Smooth muscle cell of the brain vasculature (primary cell): ENCODE results near the gene MED20.
A peak's percentile ranks its signal among the peaks of the same experiment; 100 is the strongest.
"Not testable (repeated sequence)": the region's sequence is repeated elsewhere in the genome, so short reads cannot be mapped to it uniquely, and the experiment has no call there.

Experiments
- DNase-seq: peaks from one replicate; pipeline ENCODE4 v3.0.0-alpha.2; 2012; ENCODE audit warnings: low read depth, low spot score

MED20 gene, protein sequence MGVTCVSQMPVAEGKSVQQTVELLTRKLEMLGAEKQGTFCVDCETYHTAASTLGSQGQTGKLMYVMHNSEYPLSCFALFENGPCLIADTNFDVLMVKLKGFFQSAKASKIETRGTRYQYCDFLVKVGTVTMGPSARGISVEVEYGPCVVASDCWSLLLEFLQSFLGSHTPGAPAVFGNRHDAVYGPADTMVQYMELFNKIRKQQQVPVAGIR

DNA sequence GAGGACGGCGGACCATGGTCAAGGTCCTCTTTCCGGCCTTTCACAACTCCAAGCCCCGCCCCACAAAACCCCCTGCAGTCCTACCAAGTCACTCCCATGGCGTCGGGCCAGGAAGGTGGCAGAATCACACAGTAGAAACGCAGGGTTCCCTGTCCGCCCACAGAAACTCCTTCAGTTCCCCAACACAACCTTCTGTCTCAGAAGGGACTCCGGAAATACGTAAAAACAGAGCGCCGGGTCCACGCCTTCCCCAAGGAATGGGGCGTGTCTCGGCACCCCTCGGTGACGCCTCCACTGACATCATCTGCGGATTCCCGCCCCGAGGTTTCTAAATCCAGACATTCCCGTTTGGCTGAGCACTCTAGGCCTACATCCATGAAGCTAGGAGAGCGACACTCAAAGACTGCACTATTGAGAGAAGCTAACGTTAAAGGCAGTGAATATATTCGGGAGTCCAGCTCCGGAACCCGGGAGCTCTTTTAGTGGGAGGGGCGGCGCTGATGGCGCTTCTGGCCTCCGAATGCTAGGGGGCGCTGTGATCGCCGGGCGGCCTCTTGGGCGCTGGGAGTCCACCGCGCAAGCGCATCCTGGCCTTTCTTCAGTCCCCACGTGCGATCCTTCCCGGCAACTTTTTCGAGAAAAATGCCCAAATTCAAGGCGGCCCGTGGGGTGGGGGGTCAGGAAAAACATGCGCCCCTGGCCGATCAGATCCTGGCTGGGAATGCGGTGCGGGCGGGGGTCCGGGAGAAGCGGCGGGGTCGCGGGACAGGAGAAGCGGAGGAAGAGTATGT lies at the start of gene MED20, which contains the start of gene BYSL:
Gene MED20, minus strand, starts transcription at position 219 of the 791 bp plus-strand sequence. Its CDS starts 121 bp downstream, at position 98.
Gene BYSL, plus strand, starts transcription at position 579 of the 791 bp plus-strand sequence. Its CDS starts 64 bp downstream, at position 643.
- peak; percentile 88 for DNase-seq

DNA sequence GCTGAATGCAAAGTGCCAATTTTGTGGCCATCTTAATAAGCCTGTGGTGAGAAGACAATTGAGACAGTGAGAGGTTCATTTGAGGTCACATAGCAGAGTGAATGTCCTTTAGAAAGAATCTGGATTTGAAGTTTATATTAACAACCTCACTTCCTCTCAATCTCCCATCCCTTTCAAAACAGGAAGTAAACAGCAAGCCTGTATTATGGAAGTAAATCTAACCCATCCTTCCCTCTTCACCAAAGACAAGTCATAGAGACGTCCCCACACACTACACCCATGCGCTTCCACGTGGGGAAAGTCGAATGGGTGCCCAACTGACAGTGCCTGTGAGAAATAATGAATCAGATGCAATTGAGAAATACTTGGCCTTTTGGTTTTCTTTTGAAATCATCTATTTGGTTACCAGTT lies 49.5 kb upstream of the MED20 start:
- DNase-seq: no peak

DNA sequence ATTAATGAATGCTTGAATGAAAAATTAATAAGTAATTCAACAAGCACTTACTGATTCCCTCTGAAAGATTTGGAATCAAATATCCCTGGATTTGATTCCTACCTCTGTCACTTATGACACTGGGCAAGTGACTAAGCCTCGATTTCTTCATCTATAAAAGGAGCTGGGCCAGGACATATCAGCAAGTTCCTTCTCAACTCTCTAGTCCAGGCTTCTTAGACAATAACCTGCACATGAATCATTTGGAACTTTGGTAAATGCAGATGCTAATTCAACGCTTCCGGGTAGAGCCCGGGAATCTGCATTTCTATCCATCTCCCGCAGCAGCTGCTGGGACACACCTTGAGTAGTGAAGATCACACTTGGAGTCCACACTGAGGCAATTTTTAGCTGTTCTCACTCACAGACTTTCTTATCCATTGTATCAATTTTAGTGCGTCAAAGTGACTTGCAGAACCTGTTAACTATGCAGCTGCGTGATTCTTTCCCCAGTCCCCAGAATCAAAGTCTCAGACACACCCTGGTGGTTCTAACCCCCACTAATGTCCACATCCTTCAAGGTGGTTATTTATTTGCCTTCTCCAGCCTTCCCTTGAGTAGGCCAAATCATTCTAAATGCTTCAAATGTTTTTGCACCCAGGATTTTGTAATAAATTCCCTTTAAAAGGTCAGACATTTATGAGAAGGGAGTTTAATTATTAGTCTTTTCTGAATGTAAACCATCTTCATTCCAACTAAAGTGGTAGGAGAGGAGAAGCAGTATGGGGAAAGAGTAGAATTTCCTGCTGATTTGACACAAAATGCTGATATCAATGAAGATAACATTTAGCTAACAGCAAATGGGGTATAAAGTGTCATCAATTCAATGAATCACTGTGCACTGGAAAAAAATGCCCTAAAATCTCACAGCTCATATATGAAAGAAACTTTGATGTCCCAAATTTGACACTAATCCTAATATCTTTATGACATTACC lies 46.7 kb upstream of the MED20 start:
- DNase-seq: no peak

DNA sequence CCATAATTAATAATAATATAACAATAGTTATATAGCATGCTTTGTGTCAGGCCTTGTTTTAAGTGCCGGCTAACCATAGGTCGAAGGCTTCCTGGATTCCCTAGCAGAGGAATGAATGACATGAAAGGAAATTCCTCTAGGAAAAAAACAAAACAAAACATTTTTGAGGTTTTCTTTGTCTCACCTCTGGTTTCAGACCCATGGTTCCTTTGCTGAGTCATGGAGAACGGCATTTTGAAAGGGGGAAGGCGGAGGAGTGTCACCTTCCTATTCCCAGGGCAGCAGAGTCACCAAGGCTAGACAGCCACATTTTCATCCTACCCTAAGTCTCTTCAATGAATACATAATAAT lies 46.0 kb upstream of the MED20 start:
- DNase-seq: no peak

DNA sequence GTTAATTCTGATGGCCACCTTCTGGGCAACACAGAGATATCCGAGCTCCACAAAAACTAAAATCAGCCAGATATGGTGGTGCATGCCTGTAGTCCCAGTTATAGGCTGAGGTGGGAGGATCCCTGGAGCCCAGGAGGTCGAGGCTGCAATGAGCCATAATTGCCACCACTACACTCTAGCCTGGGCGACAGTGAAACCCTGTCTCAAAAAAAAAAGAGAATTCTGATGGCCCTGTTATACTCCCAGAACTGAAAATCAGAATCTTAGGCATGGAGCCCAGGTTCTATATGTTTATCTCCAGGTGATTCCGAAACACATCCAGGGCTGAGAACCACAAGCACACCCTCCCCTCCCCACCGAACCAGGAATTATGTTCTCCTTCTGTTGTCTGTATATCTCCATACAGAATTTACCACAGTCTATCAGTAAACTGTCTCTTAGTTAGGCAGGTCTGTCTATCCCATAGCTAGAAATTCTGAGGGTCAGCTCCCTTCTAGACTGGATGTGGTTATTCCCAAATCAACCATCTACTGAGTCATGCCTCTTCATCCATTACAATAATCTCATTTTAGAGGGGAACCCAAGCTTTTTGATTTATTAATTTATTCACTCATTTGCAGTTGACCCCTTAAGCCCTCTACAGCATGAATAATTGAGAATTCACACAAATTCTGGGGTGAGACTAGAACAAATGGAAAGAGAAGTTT lies 45.4 kb upstream of the MED20 start:
- DNase-seq: no peak

DNA sequence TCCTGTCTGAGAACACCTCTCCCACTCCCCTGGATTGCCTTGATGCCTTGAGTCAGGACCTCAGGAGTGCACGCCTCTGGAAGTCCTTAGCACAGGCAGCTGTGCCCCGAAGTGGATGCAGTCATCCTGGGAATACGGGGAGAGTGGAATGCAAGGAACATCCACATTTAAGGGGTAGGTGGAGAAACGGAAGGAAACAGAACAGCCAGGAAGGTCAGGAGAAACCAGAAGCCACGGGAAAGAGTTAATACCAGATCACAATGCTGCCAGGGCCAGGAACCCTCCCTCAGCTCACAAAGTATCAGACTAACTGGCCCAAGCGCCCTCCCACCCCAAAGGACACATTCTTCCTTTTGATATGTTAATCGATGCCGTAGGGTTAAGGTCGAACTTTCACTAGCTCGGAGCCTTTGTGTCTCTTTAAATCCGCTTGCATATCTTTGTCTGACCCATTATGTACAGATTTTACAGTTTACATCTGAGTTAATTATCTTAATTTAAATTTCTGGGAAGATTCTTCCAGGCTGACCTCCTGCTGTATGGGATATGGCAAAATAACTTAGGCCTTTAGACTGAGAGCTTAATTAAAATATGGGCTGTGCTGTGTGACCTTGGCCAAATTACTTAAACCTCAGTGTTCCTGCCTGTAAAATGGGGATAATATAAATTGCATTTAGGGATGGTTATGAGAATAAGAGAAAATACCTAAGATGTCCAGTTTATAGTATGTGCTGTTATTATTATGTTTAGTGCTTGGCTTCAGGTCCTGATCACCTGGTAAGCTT lies 44.7 kb upstream of the MED20 start:
- DNase-seq: no peak

DNA sequence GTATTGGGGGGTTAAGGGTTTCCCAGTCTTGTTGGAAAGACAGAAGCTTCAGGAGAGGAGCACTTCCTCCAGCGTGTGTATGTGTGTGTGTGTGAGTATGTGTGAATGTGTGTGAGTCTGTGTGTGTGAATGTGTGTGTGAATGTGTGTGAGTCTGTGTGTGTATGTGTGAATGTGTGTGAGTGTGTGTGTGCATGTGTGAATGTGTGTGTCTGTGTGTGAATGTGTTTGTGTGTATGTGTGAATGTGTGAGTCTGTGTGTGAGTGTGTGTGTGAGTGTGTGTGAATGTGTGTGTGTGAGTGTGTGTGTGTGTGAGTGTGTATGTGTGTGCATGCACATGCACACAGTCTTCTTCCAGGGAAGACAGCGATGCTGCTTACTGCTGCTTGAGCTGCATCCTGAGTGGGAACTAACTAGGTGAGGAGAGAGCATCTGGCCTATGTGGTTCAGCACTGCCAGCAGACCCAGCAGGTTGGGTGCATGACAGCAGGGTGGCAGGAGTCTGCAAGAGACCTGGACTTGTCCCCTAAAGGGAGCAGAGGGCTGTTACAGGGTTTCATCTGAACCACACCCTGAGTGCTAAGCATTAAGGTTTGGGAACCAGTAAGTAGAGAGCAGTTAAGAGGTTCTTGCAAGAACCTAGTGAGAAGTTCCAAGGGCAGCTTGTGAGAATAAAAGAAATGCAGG lies 43.4 kb upstream of the MED20 start:
- DNase-seq: no peak

DNA sequence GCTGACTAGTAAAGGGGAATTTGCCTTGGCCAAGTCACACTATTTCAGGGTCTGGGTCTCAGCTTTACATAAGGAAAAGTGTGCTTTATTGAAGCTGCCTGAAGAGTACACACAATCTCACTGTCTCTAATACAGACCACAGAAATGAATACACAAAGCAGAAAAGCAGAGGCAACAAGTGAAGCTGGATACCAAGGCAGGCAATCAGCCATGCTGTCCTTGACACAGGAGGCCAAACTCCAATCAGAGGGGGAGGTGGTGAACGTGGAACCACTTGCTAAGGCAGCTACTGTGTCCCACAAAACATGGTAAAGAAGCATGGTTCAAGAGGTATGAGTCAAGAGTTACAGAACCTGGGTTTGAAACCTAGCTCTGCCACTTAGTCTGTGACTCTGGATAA lies 42.4 kb upstream of the MED20 start:
- no peak for DNase-seq

DNA sequence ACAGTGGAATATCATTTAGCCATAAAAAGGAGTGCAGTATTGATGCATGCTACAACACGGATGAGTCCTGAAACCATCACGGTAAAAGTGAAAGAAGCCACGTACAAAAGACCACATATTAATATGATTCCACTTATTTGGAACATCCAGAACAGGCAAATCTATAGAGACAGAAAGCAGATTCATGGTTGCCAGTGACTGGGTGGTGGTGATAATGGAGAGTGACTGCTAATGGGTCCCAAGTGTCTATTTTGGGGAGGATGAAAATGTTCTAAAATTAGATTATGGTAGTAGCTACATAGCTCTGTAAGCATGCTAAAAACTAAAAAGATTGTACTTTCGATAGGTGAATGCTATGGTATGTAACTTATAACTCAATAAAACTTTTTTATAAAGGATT lies 39.1 kb upstream of the MED20 start:
- DNase-seq: no peak

DNA sequence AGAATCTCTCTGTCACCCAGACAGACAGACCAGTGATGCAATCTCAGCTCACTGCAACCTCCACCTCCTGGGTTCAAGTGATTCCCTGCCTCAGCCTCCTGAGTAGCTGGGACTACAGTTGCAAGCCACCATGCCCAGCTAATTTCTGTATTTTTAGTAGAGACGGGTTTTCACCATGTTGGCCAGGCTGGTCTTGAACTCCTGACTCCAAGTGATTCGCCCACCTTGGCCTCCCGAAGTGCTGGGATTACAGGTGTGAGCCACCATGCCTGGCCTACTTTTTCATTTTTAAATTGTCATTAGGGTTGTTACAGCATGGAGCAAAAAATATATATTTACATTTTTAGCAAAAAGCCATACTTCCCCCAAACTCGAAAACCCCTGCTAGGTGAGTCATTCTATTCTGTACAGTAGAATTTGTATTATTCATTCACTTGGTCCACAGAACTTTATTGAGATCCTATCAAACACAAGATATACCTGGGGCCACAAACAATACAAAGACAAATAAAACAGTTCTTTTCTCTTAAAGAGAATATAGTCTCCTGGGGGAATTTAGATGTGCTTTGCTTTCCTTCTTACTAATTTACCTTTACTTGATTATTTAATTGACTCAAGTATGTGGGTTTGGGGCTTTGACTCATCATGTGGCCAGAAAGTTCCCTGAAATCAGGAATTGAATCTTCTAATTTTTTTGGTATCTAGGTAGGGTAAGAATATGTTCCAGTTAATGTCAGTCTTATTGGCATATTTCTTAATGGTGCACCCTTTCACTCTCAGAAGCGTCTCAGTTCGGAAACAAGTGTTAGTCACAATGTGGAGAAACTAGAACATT lies 37.3 kb upstream of the MED20 start:
- DNase-seq: no peak

DNA sequence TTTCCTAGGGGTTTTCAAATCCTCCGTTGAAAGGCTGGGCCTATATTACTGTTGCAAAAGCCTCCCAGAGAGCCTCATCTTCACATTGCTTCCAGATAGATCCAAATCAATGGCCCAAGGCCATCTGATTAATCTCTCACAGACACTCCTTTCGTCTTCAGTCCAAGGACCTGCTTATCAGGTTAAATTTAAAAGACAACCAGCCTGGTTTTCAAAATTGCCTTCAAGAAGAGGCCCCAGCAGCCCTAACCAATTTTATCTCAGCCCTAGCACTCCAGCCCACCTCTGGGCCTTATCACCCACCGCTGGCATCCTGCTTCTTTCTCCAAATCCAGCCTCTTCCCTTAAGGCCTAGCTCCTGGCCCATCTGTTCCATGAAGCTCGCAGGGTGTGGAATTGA lies 36.2 kb upstream of the MED20 start:
- no peak for DNase-seq

DNA sequence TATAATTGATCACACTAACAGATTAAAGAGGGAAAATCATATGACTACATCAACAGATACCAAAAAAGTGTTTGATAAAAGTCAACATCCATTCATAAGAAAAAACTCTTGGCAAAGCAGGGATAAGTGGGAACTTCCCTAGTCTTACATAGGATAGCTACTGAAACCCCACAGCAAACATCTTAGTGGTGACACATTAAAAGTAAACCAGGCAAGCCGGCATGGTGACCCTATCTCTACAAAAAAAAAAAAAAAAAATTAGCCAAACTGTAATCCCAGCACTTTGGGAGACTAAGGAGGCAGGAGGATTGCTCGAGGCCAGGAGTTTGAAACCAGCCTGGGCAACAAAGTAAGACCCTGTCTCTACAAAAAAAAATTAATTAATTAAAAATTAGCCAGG lies 34.5 kb upstream of the MED20 start:
- no peak for DNase-seq

DNA sequence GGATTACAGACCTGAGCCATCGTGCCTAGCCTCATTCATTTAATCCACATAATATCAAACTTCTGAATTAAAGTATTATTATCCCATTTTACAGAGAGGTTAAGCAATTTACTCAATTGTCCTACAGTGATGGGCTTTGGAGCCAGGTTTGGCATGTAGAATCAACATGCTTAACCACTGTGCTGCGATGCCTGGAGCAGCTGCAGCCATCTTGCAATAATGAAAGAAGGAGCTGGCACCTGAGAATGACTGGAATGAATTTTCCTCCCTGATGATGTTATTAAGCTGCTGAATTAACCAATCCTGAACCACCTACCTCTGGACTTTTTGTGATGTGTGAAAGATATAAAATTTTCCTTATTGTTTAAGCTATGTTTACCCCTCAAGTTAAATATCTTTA lies 33.7 kb upstream of the MED20 start:
- no peak for DNase-seq

DNA sequence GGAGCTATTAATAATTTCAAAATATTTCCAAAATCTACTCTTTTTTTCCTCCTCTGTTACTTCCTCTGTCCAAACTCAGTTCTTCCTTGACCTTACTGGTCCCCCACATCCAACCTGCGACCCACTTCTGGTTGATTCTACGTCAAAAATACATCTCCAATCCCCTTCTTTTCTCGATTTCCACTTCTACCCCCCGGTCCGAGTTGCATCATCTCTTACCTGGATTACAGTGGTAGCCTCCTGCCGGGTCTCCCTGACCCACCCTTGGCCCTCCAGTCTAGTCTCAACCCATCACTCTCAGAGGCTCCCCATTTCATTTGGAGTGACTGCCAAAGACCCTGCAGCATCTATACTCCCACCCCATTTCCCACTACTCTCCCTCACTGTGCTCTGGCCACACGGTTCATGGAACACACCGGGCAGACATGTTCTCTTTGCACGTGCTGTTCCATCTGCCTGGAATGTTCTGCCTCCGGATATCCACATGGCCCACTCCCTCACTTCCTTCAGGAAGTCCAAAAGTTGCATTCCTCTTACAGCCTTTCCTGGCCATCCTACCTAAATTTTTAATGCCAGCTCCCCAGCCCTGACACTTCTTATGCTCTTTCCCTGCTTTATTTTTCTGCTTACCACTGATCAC lies 26.8 kb upstream of the MED20 start:
- DNase-seq: no peak

DNA sequence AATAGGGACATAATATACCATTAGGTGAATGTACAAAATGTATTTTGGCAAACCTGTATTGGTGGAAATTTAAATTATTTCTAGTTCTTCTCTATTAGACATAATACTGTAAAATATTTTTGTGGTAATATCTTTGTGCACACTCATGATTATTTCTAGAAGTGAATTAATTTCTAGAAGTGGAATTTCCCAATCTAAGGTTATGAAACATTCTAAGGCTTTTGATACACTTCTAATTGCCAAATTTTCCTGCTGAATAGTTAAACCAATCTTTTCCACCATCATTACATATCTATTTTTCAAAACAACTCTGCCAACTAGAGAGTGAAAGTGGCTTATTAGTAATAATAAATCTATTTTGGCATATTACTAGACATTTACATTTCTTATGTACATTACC lies 22.5 kb upstream of the MED20 start:
- DNase-seq: no peak

DNA sequence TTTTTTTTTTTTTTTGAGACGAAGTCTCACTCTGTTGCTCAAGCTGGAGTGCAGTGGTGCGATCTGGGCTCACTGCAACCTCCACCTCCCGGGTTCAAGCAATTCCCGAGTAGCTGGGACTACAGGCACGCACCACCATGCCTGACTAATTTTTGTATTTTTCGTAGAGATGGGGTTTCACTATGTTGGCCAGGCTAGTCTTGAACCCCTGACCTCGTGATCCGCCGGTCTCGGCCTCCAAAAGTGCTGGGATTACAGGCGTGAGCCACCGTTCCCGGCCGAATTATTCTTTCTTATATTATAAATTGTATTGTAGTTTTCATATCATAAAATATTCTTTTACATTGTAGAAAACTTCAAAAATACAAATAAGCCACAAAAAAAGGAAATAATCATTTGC lies 21.9 kb upstream of the MED20 start:
- DNase-seq: not testable (repeated sequence)

DNA sequence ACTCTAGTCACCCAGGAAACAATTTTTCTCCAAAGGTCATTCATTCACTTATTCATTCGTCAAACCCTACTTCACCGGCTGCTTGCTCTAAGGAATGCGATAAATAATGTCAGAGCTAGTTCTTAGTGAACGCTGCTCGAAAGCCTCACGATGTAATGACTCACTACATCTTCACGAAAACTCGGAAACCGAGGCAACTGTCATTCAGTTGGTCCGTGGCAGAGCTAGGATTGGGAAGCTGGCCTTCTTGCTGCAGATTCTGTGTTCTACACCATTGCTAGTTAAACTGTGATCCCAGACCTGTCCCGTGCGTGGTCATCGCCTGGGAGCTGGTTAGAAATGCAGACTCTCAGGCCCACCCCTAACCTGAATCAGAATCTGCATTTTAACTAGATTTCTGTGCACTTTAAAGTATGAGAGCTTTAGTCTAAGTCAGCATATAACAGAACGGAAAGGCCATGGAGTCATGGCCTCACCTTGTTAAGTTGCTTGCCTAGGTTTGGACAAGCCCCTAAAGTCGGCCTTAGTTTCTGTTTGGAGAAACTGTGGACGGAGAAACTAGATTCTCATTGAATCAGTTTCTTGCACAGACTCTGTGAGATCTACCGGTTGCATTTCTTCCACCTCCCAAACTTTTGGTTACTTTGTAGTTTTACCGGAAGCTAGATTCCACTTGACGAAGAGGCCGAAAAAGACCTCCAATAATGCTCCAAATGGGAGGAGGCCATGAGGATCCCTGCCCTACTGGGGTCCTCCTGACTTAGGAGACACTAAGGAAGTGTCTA lies 21.3 kb upstream of the MED20 start:
- DNase-seq: no peak
